T-helper 1 cell treated with Interleukin-12 subunit alpha and Interleukin-12 subunit beta and Interleukin-4 antibody, amounts not matched to agents 30 ng/mL and 1 ng/mL, for 36 hours (primary cell): ENCODE results near the gene RSPH9. TPM values are rescaled to one million over a fixed set of nuclear protein-coding genes. Genes with fewer than 3 reads are reported as not detected.

ENCODE experiments used
- intact Hi-C: fragments of 100-400 bp; cut with micrococcal nuclease; formaldehyde crosslinking; loops from one replicate; pipeline ENCODE4 v1.15.1; 2024
- total RNA-seq: library from RNA; stranded (reverse); gene quantifications from 2 replicates; pipeline ENCODE4 v1.2.3, GENCODE V29; 2022

The RSPH9 gene, protein sequence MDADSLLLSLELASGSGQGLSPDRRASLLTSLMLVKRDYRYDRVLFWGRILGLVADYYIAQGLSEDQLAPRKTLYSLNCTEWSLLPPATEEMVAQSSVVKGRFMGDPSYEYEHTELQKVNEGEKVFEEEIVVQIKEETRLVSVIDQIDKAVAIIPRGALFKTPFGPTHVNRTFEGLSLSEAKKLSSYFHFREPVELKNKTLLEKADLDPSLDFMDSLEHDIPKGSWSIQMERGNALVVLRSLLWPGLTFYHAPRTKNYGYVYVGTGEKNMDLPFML
- not detected in 2 replicates for total RNA-seq

DNA sequence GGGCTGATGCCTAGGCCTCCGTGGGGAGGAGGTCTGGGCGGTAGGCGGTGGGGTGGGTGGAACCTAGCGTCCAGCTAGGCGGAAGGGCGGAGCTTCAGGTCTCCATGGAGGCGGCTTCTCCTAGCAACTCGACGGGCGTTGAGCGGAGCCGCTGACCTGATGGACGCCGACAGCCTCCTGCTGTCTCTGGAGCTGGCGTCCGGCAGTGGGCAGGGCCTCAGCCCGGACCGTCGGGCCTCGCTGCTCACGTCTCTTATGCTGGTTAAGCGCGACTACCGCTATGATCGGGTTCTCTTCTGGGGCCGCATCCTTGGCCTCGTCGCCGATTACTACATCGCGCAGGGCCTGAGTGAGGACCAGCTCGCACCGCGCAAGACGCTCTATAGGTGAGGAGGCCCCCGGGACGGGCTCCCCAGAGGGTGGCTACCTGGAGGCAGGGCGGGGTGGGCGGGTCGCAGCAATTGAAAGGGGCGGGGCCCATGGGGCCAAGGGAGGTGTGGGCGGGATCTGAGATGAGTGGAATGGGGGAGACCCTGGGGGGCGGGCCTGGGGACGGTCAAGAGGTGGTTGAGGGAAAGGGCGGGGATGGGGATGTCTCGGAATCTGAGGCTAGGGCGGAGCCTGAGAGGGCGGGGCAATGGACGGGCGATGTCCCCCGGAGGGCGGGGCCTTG is at the start of gene RSPH9:
RSPH9 (plus strand) TSS at position 97 of the 673 bp plus-strand sequence; CDS start at position 160, 63 bp downstream.
- intact Hi-C loops: loop anchor here (1.0 to 2.0 kb wide), 3 partner anchors 10 to 22 kb away; partner anchors contain the start of genes GTPBP2 and MAD2L1BP

DNA sequence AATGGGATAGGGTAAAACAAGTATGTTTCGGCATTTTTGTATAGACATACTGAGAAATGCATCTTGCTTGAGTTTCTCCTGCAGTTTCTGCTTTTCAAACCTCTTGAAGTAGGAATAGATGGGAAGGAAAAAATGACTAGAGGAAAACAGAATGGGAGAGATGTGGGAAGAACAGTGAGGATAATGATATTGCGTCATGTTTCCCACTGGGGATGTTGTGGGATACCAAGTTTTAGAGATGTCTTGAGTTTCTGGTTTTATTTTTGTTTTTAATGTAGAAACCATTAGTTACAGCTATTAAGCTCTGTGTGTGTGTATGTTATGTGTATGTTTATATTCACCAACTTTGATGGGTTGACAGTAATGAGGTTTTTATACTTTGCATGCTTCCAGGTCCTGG is 44.2 kb upstream of the RSPH9 start:
- intact Hi-C loops: no loop called here

DNA sequence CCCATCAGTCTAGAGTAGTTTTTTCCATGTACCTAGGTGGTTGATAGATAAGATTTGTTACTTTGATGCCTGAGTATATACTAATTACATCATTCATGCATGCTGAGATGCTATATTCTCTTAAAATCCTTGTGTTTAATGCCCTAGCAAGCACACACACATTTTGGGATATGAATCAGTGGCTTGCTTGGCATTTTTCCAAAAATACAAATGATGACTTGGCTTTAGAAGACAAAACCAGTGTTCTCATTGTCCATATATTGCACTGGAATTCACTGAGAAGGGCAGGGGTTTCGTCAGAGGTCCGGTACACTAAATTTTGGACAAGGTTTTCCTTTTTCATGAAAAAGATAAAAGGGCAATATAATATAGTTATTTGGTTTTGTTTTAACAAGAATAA is 40.7 kb upstream of the RSPH9 start:
- intact Hi-C loops: no loop called here

DNA sequence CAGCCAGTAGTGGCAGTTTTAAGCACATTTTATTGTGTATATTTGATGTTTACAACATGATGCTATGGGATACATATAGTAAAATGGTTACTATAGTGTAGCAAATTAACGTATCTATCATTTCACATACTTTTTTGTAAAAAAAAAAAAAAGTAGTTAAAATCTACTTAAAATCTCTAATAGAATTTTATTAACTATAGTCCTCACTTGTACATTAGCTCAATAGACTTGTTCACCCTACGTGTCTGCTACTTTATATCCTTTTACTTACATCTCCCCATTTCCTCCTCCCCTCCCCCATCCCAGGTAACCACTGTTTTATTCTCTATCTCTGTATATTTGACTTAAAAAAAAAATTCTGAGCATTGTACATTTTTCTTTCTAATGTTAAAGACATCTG is 38.8 kb upstream of the RSPH9 start:
- intact Hi-C loops: no loop called here

DNA sequence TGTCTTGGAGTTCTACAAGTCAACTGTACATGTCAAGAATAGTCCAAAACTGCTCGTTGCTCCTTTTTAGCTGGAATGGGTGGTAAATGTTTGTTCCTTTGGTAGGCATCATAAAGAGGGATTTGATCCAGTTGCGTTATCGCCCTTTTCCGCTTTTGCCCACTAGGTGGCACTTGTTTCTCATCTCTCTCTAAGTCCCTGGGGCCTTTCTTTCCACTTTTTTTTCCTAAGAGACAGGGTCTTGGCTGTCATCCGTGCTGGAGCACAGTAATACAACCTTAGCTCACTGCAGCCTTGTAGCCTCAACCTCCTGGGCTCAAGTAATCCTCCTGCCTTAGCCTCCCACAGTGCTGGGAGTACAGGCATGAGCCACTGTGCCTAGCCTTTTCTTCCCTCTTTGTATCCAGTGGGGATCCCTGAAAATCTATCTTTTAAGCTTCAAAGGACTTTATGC is 36.5 kb upstream of the RSPH9 start:
- intact Hi-C loops: loop anchor here (1.0 kb wide), 4 partner anchors 21 to 471 kb away; partner anchors contain the start of genes GTPBP2 and MAD2L1BP

DNA sequence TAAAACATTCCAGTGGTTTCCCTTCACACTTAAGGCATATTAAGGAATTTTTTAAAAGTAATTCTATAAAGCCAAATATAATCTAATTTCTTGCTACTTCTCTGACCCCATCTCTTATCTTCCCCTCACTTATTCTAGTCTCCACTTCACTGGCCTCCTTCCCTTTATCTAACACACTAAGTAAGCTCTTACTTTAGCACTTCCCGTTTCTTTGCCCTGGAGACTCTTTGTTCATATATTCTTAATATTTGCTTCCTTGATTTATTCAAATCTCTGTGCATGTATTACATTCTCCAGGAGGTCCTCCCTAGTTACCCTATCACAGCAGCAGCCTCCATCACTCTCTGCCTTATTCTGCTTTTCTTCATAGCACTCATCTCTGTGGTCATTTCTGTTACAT is 36.0 kb upstream of the RSPH9 start:
- intact Hi-C loops: loop anchor here (1.0 kb wide), 4 partner anchors 20 to 470 kb away; partner anchors contain the start of genes GTPBP2 and MAD2L1BP

DNA sequence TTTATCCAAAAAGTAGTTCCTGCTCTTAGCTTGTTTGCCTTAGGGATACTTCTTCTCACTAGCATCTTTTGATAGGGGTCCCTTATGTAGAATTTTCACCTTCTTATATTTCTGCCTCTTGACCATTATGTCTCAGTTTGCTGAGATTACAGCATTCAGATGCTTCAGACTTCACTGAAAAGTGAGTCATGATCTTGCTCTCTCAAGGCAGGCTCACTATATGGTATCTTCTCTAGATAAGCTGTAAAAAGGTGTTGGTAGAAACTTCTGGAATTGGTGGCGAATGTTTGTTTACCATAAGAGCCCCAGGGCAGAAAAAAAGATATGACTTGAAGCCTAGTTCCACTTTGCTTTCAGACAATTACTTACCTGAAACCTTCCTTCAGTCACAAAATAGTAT is 35.4 kb upstream of the RSPH9 start:
- intact Hi-C loops: no loop called here

DNA sequence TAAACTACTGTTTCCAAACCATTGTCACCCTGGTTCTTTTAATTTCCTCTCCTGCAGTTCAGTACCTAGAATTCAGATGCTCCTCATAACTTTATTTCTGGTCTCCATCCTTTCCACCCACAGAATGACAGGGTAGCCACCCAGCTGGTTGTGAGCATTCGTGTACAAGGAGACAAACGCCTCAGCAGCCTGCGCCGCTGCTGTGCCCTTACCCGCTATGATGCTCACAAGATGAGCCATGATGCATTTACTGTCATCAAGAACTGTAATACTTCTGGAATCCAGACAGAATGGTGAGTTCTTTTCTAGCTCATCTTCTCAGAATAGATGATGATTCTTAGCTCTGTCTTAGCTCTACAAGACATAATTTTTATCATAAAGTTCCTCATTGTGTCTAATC is 34.4 kb upstream of the RSPH9 start:
- intact Hi-C loops: no loop called here

DNA sequence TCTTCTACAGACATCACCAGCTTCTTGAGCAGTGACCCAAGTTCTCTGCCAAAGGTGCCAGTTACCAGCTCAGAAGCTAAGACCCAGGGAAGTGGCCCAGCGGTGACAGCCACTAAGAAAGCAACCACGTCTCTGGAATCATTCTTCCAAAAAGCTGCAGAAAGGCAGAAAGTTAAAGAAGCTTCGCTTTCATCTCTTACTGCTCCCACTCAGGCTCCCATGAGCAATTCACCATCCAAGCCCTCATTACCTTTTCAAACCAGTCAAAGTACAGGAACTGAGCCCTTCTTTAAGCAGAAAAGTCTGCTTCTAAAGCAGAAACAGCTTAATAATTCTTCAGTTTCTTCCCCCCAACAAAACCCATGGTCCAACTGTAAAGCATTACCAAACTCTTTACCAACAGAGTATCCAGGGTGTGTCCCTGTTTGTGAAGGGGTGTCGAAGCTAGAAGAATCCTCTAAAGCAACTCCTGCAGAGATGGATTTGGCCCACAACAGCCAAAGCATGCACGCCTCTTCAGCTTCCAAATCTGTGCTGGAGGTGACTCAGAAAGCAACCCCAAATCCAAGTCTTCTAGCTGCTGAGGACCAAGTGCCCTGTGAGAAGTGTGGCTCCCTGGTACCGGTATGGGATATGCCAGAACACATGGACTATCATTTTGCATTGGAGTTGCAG is 31.0 kb upstream of the RSPH9 start:
- intact Hi-C loops: no loop called here

DNA sequence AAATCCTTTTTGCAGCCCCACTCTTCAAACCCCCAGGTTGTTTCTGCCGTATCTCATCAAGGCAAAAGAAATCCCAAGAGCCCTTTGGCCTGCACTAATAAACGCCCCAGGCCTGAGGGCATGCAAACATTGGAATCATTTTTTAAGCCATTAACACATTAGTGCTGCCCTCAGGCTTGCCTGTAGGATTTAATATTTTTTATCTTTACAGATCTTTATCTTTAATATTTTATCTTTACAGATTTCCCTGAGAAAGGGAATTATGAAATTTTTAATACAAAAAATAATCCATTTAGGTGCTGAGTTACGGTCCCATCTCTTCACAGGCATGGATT is 30.5 kb upstream of the RSPH9 start:
- intact Hi-C loops: no loop called here

DNA sequence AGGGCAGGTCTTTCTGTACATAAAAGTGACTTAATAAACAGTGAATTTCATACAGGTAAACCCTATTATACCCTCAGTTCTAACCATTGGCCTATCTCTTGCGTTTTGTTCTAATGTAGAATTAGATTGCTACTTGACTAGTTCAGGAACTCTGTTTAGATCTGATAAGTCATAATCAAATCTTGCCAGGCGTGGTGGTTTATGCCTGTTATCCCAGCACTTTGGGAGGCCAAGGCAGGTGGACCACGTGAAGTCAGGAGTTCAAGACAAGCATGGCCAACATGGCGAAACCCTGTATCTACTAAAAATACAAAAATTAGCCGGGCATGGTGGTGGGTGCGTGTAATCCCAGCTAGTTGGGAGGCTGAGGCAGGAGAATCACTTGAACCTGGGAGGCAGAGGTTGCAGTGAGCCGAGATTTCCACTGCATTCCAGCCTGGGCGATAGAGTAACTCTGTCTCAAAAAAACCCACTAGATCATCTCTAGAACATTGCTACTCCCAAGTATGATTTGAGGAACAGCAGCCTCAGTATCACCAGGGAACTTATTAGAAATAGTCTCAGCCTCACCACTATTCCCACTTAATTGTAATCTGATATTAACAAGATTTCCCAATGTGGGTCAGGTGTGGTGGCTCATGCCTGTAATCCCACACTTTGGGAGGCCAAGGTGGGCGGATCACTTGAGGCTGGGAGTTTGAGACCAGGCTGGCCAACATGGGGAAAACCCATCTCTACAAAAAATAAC is 27.9 kb upstream of the RSPH9 start:
- intact Hi-C loops: no loop called here

DNA sequence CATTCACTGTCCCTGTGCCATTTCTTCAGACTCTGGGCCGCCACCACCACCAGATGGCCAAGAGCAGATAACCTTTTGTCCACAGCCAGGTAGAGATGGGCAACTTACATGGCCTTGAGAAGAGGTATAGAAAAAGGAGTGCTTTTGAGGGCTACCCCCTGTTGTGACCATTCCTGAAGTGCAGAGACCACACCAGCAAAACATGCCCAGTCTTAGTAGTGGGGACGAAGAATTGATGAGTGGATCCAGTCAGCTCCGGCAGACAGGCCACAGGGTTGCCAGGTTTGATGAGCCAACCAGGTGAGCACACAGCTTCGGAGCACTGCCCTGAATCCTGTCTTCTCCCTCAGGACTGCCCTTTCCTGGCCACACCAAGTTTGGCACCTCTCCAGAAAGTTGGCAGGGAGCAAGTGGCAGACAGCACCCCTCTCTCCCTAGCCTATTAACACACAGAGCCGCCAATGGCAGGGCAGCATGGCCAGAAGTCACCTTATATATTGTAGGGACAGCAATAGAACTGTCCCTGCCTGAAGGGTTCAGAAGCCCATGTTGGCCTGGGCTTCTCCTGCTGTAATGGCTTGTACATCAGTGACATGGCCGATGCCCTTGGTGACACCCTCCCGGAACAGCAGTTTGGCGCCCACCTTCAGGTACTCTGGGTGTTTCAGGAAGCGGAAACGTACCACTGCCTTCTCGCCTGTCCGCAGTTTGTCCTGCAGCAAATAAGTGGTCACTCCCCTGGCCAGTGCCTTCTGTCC is 23.6 kb upstream of the RSPH9 start:
- intact Hi-C loops: no loop called here

DNA sequence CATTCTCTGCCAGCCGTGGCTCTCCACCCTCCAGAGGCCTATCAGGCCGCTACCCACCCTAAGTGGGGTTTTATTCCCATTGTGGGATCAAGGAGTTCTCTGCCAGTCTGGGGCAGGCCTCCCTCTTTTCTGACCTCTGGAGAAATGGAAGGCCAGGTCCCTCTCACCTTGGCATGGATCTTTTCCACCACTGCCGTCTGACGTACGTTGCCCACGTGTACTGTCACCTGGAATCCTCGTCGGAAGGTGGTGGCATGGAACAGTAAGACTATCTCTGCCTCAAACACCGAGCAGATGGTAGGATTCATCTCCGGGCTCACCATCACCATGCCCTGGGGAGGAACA is 23.0 kb upstream of the RSPH9 start:
- intact Hi-C loops: no loop called here

DNA sequence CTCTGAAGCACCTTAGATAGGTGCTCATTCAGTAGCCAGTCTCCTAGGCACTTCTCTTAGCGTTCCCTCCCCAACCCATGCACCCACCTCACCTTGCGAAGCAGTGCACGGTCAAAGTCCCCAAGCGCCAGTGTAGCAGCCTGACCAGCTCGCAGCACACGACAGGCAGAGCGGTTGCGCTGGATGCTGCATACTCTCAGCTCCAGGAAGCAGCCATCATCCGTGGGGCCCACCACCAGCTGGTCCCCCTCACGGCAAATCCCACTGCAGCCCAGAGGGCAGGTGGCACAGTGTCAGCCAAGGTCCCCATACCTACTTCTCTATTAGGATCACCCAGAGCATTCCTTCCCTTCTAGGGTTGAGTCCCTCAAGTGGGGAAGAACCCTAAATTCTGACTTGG is 22.3 kb upstream of the RSPH9 start:
- intact Hi-C loops: no loop called here

DNA sequence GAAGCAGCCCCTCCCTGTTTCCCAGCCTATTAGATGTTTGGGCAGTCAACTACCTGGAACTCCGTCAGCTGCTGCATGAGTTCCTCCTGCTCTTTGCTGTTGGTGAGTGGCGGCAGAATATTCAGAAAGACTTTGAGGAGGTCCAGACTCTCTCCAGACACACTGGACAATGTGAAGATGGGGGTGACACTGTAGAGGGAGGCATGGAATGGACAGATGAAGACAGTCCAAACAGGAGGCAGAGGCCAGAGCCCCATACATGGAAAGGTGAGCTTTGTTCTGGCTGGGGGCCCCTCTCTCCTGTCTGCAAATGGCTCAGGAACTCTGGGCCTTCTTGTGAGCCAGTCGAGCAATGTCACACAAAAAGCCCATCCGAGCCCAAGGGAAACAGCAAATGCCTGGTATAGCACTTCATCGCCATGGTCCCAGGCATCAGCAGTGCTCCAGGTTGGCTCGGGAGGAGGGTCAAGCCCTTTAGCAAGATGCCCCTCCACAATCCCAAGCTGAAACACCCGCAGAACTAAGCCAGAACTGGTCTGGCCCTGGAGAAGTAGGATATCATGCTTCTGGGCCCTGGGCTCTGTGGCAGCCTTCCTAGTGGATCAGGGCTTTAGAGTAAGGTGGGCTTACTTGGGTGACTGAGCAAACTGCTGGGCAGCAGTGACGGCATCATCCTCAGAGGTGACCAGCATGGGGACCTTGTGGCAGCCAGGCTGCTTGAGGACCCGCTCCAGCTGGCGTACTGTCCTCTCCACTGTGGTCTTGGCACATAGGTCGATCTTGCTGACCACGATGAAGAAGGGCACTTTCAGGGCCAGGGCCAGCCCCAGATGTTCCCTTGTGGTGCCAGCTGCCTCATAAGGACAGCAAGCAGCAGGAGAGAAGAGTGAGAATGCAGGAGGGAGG is 20.7 kb upstream of the RSPH9 start:
- intact Hi-C loops: no loop called here

DNA sequence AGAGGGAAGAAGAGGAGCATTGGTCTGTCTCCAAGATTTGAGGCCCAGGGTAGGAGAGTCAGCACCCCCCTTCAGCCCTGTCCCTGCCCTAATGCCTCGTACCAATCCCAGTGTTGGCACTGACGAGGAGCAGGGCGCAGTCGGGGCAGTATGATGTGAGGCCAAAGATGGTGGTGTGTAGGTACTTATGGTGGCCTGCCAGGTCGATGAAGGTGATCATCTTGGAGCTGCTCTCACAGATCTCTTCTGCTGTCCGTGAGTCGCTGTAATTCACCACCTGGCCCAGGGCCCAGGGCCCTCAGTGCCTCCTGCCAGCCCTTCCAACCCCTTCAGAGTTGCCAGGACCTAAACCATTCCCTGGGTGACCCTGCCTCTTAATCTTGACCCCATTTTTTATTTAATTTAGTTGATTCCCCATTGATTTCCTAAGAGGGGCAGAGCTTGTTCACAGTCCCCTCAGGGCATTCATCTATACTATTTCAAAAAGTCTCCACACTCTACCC is 20.0 kb upstream of the RSPH9 start:
- intact Hi-C loops: loop anchor here (5.0 kb wide), 3 partner anchors 597 to 1573 kb away; partner anchors contain the start of genes SLC29A1, TAF8 and TRERF1

DNA sequence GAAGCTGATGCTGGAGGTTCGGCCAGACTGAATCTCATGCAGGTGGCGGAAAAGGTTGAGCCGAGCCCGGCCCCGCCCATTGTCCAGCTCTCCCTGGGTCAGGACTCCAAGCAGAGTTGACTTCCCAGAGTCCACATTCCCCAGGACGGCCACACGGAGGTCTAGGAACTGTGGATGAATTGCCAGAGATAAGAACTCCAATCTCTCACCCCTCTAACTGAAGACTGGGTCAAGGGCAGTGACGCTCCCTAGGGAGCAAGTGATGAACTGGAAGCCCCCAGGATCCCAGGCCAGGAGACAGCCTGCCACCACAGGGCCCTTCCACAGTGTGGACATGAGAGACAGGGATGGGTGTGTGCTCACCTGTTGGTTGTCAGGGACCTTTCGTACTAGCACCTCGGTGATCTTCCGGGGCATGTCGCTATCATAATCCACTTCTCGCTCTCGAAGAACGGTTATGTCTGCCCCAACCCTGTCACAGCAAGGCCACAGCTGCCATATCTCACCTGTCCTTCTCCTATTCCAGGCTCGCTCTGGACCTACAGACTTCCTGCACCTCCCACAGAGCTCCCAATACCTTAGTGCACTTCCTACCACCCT is 19.3 kb upstream of the RSPH9 start:
- intact Hi-C loops: loop anchor here (5.0 kb wide), 3 partner anchors 597 to 1573 kb away; partner anchors contain the start of genes SLC29A1, TAF8 and TRERF1

DNA sequence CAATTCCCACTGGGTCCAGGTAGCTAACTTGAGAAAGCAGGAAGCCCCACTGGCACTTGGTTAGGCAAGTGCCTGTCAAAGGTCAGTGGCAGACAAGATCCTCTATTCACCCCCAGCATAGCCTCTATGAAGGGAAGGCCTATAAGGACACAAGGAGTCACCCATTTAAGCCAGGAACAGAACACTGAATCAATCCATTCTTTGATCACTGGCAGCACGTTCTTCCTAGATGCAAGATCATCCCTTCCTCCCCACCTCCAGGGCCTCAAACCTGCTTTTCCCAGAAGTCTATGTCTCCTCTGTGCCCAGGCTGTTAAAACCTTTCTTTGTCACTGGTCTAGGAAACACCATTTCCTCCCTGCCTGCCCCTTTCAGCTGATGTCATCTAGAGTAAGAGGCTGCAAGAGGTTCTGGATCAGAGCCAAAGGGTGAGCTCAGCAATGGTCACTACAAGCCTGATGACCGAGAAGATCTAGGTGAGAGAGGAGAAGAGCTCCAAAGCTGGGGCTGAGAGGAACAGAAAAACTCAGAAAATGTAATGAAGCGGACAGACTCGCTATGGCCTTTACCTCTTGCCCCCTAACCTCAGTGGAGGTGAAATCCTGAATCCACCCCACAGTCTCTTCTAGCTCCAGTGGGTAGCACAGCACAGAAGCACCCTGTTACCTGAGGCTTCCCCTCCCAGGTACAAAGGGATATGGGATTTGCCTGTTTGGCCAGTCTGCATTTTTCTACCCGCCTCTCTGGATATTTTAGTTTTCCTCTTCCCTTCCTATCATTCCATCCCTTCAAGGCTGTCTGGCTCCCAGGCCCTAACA is 17.6 kb upstream of the RSPH9 start:
- intact Hi-C loops: loop anchor here (5.0 kb wide), 3 partner anchors 595 to 1575 kb away; partner anchors contain the start of genes SLC29A1, TAF8 and TRERF1
